WTC11 (cell line): ENCODE data around the gene ARL10. TPM values are rescaled to one million over a fixed set of nuclear protein-coding genes. Genes with fewer than 3 reads are reported as not detected.

Experiments used
- ATAC-seq: fragments of 200-7000 bp; cut with Tn5 transposase; 2 replicates; pipeline ENCODE4 v1.10.0; 2021; ENCODE audit warnings: mild to moderate bottlenecking, moderate library complexity
- CTCF ChIA-PET: fragments of 300-600 bp; sonication (Branson Sonifier 250); formaldehyde crosslinking; loops from one replicate; lab custom pipeline; 2021; ENCODE audit warnings: antibody characterized with exemption; lab: Charles Lee
- POLR2A ChIA-PET: fragments of 350-600 bp; sonication (Branson Sonifier 250); formaldehyde crosslinking; loops from one replicate; lab custom pipeline; 2021; ENCODE audit warnings: antibody characterized with exemption; lab: Charles Lee
- DNase-seq: peaks from one replicate; pipeline ENCODE4 v3.0.0; 2021; ENCODE audit warnings: low spot score
- H3K27ac Mint-ChIP-seq: 2 replicates; pipeline ENCODE4 v1.8.0; 2021; ENCODE audit warnings: mixed read lengths
- H3K27me3 Mint-ChIP-seq: 2 replicates; pipeline ENCODE4 v1.8.0; 2021; ENCODE audit warnings: low read depth, mild to moderate bottlenecking, moderate library complexity, mixed read lengths
- H3K36me3 Mint-ChIP-seq: 2 replicates; pipeline ENCODE4 v1.8.0; 2021; ENCODE audit warnings: mixed read lengths
- H3K4me1 Mint-ChIP-seq: 2 replicates; pipeline ENCODE4 v1.8.0; 2022; ENCODE audit warnings: mixed read lengths
- H3K4me3 Mint-ChIP-seq: 2 replicates; pipeline ENCODE4 v1.8.0; 2021; ENCODE audit warnings: mild to moderate bottlenecking, moderate library complexity, mixed read lengths
- H3K9me3 Mint-ChIP-seq: 2 replicates; pipeline ENCODE4 v1.8.0; 2021; ENCODE audit warnings: mixed read lengths
- AFF4 ChIP-seq: sonication (generic); formaldehyde crosslinking; IDR thresholded peaks from 2 replicates; pipeline ENCODE4 v1.8.1; 2023; ENCODE audit warnings: mild to moderate bottlenecking, missing genetic modification reagents, borderline replicate concordance
- ATF1 ChIP-seq: sonication (generic); formaldehyde crosslinking; IDR thresholded peaks from 2 replicates; pipeline ENCODE4 v1.8.1; 2023; ENCODE audit warnings: mild to moderate bottlenecking, moderate library complexity, missing genetic modification reagents
- CBFB ChIP-seq: sonication (generic); formaldehyde crosslinking; IDR thresholded peaks from 2 replicates; pipeline ENCODE4 v1.8.1; 2022; ENCODE audit warnings: mild to moderate bottlenecking, low read depth, missing genetic modification reagents
- GRHL2 ChIP-seq: fragments of 250-450 bp; sonication (Bioruptor Pico); IDR thresholded peaks from 2 replicates; pipeline ENCODE4 v1.8.0; 2022; ENCODE audit warnings: mild to moderate bottlenecking, moderate library complexity; ENCODE audit not compliant: insufficient replicate concordance, severe bottlenecking
- JUN ChIP-seq: sonication (generic); formaldehyde crosslinking; IDR thresholded peaks from 2 replicates; pipeline ENCODE4 v1.8.0; 2023; ENCODE audit warnings: mild to moderate bottlenecking, missing genetic modification reagents
- NFYB ChIP-seq: sonication (generic); formaldehyde crosslinking; conservative IDR thresholded peaks from 2 replicates; pipeline ENCODE4 v1.8.0; 2022; ENCODE audit warnings: low read depth, missing genetic modification reagents
- SMAD3 ChIP-seq: sonication (generic); formaldehyde crosslinking; IDR thresholded peaks from 2 replicates; pipeline ENCODE4 v1.8.0; 2022; ENCODE audit warnings: missing genetic modification reagents, mild to moderate bottlenecking, borderline replicate concordance
- SP1 ChIP-seq: sonication (generic); formaldehyde crosslinking; conservative IDR thresholded peaks from 2 replicates; pipeline ENCODE4 v1.8.1; 2022; ENCODE audit warnings: missing genetic modification reagents
- STAT6 ChIP-seq: sonication (generic); formaldehyde crosslinking; conservative IDR thresholded peaks from 2 replicates; pipeline ENCODE4 v1.8.1; 2023; ENCODE audit warnings: mild to moderate bottlenecking, low read depth, missing genetic modification reagents, moderate library complexity
- TCF7 ChIP-seq: sonication (generic); formaldehyde crosslinking; IDR thresholded peaks from 2 replicates; pipeline ENCODE4 v1.8.0; 2022; ENCODE audit warnings: mild to moderate bottlenecking, low read depth, missing genetic modification reagents, moderate library complexity
- TEAD1 ChIP-seq: sonication (generic); formaldehyde crosslinking; IDR thresholded peaks from 2 replicates; pipeline ENCODE4 v1.8.0; 2022; ENCODE audit warnings: mild to moderate bottlenecking, missing genetic modification reagents
- ZNF263 ChIP-seq: sonication (generic); formaldehyde crosslinking; IDR thresholded peaks from 2 replicates; pipeline ENCODE4 v1.8.1; 2022; ENCODE audit warnings: low read depth, mild to moderate bottlenecking, moderate library complexity, missing genetic modification reagents
- ZNF396 ChIP-seq: fragments of 250-450 bp; sonication (Bioruptor Pico); IDR thresholded peaks from 2 replicates; pipeline ENCODE4 v1.8.0; 2021; ENCODE audit warnings: mild to moderate bottlenecking, moderate library complexity, borderline replicate concordance
- ZNF512 ChIP-seq: sonication (generic); formaldehyde crosslinking; IDR thresholded peaks from 2 replicates; pipeline ENCODE4 v1.8.1; 2022; ENCODE audit warnings: missing genetic modification reagents, borderline replicate concordance
- total RNA-seq: library from RNA; stranded (reverse); gene quantifications from 3 replicates; pipeline ENCODE4 v1.2.3, GENCODE V29; 2021
- TF ChIP-seq, protein P1 (sequence below): sonication (generic); formaldehyde crosslinking; IDR thresholded peaks from 2 replicates; pipeline ENCODE4 v1.8.0; 2022; ENCODE audit warnings: missing genetic modification reagents
- TF ChIP-seq, protein P2 (sequence below): sonication (generic); formaldehyde crosslinking; IDR thresholded peaks from 2 replicates; pipeline ENCODE4 v1.8.1; 2022; ENCODE audit warnings: low read depth, missing genetic modification reagents, borderline replicate concordance
- TF ChIP-seq, protein P3 (sequence below): sonication (generic); formaldehyde crosslinking; IDR thresholded peaks from 2 replicates; pipeline ENCODE4 v1.8.0; 2022; ENCODE audit warnings: mild to moderate bottlenecking, missing genetic modification reagents

Gene ARL10
- total RNA-seq, 1 experiment from 2014 or later = 6.8 TPM

DNA sequence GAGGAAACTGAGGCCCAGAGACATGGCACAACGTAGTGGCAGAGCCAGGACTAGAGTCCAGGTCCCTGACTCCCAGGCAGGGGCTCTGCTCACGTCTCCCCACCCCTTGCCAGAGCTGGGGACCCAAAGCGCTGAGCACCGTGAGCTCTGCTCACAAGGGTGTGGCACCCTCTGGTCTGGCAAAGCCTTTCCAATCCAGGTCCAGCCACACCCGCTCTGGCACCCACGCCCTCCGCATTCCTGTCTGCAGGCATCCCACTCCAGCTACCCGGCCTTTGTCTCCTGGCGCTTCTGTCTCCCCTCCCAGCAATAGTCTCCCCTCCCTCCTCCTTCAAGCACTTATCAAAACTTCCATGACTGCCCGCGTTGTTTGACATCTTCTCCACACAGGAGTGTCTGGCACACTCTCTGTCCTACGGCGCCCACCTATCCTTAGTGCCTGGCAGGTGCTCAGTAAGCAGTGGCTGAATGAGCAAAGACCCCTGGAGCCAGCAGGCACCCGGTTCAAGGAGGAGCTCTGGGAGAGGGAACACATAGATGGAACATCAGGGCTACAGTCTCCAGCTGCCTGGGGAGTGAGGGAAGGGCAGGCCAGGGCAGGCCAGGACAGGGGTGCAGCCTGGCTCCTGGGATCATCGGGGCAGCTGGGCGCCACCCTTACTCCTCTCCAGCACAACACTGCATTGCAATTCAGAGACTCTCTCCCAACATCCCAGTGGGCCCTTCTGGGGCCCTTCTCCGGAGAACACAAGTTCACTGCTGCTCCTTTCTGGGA lies 35.3 kb downstream of the ARL10 start (continued):
- TF ChIP-seq STAT6 (CRISPR knock-in tag) (no peak), ATF1 (no peak), JUN (CRISPR knock-in tag) (no peak)

DNA sequence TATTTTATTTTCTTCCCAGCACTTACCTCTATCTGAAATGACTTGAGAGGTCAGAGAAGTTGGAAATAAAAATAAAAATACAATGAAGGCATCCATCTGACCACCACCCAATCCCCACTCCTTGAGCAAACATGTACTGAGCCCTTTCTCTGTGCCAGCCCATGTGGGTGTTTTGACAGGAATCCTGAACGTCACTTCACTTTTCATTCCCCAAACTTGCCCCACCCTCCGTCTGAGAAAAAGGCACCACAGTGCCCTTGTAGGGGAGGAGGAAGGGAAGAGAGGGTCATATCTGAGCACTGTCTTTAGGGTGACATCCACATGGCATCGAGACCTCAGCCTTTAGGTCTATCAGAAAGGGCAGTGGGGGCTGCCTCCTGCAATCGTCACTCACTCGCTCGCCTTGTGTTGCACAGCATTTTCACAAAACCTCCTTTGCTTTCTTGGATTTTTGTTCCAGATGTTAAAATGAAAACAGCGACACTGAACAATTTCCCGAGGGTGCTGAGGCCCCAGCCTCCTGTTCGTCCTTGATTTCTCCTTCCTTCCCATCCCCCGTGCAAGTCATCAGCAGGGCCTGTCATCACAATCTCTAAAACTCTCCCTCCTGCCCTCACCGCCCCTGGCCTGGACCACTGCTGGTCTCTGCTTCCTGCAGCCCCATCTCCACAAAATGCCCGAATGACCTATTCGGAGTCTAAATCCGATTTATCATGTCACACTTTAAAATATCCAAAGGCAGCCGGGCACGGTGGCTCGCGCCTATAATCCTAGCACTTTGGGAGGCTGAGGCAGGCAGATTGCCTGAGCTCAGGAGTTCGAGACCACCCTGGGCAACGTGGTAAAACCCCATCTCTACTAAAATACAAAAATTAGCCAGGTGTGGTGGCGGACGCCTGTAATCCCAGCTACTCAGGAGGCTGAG lies 36.3 kb downstream of the ARL10 start:
- CTCF ChIA-PET = no interaction called here
- no peak for ATAC-seq
- no peak overlapping the region for H3K4me3 Mint-ChIP-seq
- POLR2A ChIA-PET = no interaction called here
- no peaks in the 10 kb centered on the region for H3K36me3 Mint-ChIP-seq
- no peak overlapping the region for H3K27ac Mint-ChIP-seq
- H3K9me3 Mint-ChIP-seq = no peaks in the 10 kb centered on the region
- DNase-seq = no peak
- TF ChIP-seq ZNF512 = no peak
- TF ChIP-seq, protein P1, sequence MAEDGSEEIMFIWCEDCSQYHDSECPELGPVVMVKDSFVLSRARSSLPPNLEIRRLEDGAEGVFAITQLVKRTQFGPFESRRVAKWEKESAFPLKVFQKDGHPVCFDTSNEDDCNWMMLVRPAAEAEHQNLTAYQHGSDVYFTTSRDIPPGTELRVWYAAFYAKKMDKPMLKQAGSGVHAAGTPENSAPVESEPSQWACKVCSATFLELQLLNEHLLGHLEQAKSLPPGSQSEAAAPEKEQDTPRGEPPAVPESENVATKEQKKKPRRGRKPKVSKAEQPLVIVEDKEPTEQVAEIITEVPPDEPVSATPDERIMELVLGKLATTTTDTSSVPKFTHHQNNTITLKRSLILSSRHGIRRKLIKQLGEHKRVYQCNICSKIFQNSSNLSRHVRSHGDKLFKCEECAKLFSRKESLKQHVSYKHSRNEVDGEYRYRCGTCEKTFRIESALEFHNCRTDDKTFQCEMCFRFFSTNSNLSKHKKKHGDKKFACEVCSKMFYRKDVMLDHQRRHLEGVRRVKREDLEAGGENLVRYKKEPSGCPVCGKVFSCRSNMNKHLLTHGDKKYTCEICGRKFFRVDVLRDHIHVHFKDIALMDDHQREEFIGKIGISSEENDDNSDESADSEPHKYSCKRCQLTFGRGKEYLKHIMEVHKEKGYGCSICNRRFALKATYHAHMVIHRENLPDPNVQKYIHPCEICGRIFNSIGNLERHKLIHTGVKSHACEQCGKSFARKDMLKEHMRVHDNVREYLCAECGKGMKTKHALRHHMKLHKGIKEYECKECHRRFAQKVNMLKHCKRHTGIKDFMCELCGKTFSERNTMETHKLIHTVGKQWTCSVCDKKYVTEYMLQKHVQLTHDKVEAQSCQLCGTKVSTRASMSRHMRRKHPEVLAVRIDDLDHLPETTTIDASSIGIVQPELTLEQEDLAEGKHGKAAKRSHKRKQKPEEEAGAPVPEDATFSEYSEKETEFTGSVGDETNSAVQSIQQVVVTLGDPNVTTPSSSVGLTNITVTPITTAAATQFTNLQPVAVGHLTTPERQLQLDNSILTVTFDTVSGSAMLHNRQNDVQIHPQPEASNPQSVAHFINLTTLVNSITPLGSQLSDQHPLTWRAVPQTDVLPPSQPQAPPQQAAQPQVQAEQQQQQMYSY (CRISPR knock-in tag) = no peak
- TF ChIP-seq CBFB (CRISPR knock-in tag) = no peak
- no peak for TF ChIP-seq NFYB (CRISPR knock-in tag)
- TF ChIP-seq SP1 (CRISPR knock-in tag) = no peak
- TF ChIP-seq AFF4 (CRISPR knock-in tag) = no peak
- TF ChIP-seq, protein P2, sequence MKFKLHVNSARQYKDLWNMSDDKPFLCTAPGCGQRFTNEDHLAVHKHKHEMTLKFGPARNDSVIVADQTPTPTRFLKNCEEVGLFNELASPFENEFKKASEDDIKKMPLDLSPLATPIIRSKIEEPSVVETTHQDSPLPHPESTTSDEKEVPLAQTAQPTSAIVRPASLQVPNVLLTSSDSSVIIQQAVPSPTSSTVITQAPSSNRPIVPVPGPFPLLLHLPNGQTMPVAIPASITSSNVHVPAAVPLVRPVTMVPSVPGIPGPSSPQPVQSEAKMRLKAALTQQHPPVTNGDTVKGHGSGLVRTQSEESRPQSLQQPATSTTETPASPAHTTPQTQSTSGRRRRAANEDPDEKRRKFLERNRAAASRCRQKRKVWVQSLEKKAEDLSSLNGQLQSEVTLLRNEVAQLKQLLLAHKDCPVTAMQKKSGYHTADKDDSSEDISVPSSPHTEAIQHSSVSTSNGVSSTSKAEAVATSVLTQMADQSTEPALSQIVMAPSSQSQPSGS = no peak
- no peak for TF ChIP-seq TCF7 (CRISPR knock-in tag)
- no peak for TF ChIP-seq ZNF263 (CRISPR knock-in tag)
- no peak for TF ChIP-seq SMAD3 (CRISPR knock-in tag)
- no peak for TF ChIP-seq JUN (CRISPR knock-in tag)
- TF ChIP-seq GRHL2 (CRISPR knock-in tag) = no peak
- no peak for TF ChIP-seq ZNF396 (CRISPR knock-in tag)
- TF ChIP-seq, protein P3, sequence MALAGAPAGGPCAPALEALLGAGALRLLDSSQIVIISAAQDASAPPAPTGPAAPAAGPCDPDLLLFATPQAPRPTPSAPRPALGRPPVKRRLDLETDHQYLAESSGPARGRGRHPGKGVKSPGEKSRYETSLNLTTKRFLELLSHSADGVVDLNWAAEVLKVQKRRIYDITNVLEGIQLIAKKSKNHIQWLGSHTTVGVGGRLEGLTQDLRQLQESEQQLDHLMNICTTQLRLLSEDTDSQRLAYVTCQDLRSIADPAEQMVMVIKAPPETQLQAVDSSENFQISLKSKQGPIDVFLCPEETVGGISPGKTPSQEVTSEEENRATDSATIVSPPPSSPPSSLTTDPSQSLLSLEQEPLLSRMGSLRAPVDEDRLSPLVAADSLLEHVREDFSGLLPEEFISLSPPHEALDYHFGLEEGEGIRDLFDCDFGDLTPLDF (CRISPR knock-in tag) = no peak
- no peak for TF ChIP-seq TEAD1 (CRISPR knock-in tag)
- H3K4me1 Mint-ChIP-seq = peaks cover 3% of the 10 kb centered on the region
- no peaks in the 10 kb centered on the region; the same call in 1 of the 2 replicates for H3K27me3 Mint-ChIP-seq
